Astrocyte of the hippocampus (primary cell): ENCODE data around the gene CFB.
"Not testable (repeated sequence)": the region's sequence is repeated elsewhere in the genome, so short reads cannot be mapped to it uniquely, and the experiment has no call there.

Experiments used
- DNase-seq: peaks from one replicate; pipeline ENCODE4 v3.0.0; 2011; ENCODE audit warnings: low read depth, low spot score

The CFB gene

DNA sequence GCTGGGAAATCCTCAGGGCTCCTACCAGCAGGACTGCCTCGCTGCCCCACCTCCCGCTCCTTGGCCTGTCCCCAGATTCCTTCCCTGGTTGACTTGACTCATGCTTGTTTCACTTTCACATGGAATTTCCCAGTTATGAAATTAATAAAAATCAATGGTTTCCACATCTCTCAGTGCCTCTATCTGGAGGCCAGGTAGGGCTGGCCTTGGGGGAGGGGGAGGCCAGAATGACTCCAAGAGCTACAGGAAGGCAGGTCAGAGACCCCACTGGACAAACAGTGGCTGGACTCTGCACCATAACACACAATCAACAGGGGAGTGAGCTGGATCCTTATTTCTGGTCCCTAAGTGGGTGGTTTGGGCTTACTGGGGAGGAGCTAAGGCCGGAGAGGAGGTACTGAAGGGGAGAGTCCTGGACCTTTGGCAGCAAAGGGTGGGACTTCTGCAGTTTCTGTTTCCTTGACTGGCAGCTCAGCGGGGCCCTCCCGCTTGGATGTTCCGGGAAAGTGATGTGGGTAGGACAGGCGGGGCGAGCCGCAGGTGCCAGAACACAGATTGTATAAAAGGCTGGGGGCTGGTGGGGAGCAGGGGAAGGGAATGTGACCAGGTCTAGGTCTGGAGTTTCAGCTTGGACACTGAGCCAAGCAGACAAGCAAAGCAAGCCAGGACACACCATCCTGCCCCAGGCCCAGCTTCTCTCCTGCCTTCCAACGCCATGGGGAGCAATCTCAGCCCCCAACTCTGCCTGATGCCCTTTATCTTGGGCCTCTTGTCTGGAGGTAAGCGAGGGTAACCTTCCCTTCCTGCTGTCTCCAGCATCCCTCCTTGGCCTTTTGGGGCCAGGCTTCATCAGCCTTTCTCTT lies at the start of gene CFB:
Gene CFB, plus strand, starts transcription at position 589 of the 863 bp plus-strand sequence. Its CDS starts 127 bp downstream, at position 716.
- peak; percentile 72 for DNase-seq

DNA sequence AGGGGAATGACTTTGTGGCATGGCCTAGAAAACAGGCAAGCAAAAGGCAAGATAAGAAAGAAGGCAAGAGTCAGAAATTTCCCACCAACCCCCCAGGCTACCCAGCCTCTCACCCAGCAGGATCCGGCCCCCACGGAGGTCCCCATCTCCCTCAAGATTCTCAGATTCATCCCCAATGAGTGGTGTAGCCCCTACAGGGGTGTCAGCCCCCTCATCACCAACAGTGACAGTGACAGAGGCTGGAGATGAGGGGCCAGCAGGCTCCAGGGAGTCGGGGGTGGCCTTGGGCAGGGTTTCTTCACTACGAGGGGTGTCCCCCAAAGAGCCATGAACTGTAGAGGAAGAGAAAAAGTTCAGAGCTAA lies 49.4 kb upstream of the CFB start:
- DNase-seq = no peak

DNA sequence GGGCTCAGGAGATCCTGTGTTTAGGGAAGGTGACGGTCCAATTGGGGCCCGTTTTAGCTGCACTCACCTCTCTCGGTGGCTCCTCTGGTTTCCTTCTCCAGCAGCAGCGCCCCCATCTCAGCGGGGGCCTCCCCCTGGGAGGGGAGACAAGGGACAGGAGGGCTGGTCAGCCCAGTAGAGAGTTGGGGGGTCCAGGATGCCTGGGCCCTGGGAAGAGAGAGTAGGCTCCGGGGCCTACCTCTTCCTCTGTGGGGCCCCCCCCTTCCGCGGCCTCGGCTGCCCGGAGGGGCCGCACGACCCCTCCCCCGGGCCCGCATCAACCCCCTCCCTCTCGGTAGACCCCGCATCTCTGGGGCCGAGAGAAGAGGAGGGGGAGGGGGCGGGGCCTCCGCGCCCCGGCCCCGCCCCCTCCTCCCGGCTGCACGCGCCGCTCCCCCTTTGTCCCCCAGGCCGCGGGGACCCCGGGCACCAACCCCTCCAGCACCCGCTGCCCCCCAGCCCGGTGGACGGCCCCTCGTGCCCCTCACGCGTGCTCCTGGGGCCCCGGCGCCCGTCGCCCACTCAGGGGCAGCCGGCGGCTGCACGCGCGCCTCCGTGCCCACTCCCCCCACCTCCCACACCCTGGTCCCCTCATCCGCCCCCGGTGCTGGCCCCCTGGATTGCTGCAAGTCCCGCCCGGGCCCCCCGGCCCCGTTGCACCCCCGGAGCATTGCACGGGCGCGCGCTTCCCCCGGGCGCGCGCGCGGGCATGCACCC lies 48.9 kb upstream of the CFB start:
- no peak for DNase-seq

DNA sequence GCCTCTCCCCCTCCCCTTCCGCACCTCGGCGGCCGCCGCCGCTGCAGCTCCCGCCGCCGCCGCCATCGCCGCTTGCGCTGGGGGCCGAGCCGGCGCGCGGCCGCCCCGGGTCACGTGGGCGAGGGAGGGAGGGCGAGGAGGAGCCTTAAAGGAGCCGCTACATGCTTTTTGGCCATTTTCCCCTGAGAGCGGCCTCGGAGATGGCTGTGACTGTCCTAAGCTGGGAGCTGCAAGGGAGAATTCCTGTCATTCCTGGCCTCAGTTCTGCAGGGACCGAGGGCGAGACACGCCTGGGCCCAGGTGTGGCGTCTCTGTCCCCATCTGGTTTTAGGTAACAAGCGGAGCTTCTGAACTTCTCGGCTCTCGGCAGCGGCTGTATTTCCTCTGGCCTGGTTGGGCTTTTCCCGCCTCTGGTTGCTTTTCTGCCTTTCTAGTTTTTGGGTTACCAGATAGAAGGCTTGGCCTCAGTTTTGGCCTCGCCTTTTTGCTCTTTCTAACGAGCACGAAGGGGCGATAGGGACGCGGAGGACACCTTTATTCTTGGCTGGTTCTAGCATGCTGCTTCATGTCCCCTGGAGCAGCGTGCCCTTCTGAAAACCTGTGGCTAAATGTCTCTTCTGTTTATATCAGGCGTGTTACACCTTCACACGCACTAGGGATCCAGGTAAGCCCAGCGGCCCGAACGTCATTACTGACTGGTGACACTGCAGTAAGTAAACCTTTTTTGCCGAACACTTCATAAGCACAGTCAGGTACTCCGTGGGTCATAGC lies 48.1 kb upstream of the CFB start, which contains the start of gene EHMT2:
Gene EHMT2, minus strand, starts transcription at position 87 of the 771 bp plus-strand sequence. Its CDS starts 21 bp downstream, at position 66.
- peak; percentile 96 for DNase-seq

DNA sequence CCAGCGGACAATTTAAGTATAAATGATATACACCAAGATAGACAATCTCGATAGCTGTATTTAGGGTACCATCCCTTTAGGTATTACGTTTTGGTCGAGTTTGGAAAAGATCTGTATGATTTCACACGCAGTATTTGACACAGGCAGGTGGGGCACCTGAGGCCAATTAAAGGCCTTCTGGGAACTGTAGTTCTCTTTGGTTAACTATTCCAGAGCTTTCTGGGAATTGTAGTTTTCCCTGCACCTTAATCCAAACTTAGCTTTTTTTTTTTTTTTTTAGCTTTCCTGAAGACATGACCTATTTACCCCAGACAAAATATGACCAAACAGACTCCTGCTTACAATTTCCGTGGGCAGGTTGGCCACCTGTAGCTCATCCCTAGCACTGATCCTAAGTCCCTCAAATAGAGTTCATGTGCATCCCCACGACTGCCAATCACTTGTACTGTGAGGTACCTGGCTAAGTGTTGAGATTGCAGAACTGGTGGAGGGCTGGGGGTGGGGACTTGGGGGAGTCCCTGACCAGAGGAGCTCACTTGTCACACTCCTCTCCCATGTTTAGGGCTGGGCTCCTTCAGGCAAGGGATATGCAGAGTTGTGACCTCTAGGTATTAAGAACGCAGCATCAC lies 47.4 kb upstream of the CFB start:
- peak; percentile 54 for DNase-seq

DNA sequence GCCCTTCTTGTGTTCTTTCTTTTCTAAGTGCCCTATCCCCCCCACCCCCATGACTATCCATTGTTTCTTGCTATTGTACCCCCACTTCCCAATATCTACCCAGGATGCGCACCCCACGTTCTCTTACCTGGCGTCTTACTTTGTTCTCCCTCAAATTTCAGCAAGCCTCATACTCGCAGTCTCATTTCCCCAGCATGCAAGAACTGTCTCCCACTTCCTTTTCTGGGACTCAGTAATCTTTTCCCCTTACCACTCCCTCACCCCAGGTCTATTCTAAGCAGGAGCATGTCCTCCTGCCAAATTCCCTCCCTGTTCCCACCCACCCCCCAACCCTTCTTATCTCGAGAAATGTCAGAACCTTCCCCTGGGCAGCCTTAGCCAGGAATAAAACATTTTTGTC lies 46.7 kb upstream of the CFB start:
- no peak for DNase-seq

DNA sequence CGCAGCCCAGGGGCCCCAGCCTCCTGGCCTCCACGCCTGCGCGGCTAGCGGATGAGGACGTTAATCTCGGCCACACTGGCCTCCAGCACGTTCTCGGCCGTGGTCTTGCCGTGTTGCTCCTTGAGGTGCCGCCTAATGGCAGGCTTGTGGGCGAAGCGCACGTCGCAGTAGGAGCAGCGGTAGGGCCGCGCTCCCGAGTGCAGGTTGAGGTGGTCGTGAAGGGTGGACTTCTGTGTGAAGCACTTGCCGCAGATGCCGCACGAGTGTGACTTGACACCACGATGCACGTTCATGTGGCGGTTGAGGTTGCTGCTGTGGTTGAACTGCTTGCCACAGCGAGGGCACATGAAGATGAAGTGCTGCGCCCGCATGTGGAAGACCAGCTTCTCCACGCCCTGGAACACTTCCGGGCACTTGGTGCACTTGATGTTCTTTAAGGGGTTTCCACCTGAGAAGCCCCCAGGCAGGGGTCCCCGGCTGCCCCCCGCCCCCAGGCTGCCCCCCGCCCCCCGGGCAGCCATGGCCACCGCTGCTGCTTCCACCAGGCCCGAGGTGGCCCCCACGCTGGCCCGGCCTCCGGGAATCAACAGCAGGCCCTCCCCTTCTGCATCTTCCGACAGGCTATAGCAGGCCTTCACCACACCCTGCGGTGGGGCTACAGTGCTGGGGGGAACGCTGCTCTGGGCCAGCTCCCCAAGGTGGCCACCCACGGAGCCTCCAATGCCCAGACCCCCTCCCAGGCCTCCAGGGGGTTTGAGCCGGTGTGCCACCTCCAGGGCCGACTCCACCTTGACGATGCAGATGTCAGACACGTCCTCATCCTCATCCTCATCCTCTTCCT lies 45.8 kb upstream of the CFB start:
- DNase-seq = no peak

DNA sequence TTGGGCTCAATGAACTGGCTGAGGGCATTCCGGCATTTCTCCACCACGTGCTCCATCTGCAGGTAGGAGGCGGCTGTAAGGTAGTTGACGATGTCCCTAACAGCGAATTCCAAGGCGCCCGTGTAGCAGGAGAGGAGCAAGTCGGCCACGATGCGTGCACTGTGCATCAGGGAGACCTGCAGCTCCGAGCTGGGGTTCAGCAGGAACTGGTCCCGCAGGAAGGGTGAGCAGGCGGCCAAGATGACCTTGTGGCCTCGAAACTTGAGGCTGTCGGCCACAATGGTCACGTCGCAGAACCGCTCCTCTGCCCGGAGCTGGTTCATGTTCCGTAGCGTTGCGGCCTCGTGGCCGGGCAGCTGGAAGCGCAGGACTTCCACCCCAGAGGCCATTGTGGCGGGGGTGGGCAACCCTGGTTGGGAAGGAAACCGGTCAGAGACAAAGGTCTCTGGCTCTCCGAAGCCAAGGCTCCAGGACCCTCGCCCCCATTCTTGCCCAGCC lies 44.9 kb upstream of the CFB start:
- DNase-seq = peak; percentile 11

DNA sequence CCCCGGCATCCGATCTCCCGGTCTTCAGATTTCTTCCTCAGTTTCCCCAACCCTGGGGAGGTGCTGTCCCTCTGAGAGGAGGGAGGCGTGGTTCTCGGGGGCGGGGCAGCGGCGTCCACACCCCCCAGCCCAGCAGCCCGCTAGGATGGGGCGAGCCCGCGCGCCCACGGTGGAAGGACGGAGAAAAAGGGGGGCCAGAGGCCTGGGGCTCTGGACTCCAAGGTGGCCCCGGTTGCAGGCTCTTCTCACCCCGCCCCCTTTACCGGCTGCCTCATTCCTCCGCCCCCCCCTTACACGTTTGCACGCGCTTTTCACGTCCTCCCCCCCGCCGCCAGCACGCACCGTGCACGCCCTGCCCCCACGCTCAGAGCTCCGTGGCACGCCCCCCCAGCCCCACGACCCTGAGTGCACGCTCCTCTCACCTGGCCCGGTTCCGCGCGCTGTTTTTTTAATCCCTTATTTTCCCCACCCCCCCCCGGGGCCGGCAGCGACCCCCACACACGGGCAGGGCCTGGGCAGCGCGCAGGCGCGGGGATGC lies 44.4 kb upstream of the CFB start:
- peak; percentile 59 for DNase-seq

DNA sequence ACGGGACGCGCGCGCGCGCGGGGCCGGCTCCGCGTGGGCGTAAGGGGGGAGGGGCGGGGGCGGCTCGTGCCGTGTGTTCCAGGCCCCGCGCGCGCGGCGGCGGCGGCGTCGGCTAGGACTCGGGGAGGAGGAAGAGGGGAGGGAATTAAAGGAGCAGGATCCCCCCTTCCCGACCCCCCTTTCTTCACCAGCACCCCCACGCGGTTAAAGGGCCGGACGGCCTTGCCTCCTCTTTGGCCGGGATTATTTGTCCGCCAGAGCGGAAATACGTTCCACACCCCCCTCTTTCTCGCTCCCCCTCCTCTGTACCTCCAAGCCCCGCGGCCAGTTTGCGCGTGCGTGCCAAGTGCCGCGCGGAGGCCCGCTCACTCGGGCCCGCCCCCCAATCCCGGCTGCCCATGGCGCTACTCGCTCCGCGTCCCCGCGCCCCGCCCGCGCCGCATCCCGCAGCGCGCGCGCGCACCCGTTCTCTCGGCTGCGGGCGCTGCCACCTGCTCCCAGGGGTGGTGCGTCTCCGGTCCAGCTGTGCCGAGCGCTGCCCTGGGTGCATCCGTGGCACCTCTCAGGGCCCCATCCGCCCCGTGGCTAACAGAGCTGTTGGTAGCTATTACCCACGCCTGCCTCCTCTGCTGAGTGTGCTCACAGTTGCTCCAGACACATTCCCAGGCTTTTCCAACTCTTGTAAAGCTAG lies 43.8 kb upstream of the CFB start, which contains the start of gene ZBTB12:
Gene ZBTB12, minus strand, starts transcription at position 134 of the 691 bp plus-strand sequence. CDS start 781 bp downstream, outside the sequence.
- DNase-seq = peak; percentile 98

DNA sequence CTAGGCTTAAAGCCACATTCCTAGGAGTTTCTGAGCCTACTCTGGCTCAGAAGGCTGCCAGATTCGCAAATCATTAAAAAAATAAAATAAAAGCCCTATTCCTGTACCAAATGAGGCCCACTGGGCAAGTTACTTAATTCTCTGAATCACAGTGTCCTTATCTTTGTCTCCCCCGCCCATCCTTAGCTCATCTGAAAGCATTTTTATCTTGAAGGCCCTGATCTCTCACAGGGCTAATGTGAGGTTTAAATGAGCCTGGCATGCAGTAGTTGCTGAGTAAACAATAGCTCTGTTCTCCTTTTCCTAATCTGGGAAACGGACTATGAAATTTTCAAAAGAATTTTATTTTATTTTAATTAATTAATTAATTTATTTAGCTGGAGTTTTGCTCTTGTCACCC lies 41.9 kb upstream of the CFB start:
- no peak for DNase-seq

DNA sequence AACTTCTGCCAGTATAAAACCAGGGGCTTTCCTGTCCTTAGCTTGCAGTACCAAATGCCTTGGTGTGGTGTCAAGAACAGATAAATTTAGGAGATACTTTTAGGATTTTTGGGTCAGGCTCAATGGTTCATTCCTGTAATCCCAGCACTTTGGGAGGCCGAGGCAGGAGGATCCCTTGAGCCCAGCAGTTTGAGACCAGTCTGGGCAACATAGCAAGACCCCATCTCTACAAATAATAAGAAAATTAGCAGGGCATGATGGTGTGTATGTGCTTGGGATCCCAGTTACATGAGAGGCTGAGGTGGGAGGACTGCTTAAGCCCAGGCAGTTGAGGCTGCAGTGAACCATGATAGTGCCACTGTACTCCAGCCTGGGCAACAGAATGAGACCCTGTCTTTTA lies 40.9 kb upstream of the CFB start:
- no peak for DNase-seq

DNA sequence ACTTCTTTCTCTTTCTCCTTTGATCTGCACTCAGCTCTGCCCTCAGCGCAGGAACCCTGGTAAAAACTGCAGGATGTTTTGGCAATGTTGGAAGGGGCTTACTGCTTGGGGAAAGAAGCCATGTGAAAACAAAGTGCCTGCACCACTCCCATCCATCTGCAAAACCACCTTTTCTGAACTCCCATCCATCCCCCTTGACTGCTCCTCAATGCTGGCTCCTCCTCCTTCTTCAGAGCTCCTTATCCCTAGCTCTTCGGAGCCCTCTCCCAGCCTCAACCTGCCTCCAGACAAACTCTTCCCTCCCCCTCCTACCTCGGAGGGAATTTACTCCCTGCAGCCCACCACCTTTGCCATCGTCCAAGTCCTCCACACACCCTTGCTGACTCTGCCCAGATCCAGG lies 39.8 kb upstream of the CFB start:
- DNase-seq = no peak

DNA sequence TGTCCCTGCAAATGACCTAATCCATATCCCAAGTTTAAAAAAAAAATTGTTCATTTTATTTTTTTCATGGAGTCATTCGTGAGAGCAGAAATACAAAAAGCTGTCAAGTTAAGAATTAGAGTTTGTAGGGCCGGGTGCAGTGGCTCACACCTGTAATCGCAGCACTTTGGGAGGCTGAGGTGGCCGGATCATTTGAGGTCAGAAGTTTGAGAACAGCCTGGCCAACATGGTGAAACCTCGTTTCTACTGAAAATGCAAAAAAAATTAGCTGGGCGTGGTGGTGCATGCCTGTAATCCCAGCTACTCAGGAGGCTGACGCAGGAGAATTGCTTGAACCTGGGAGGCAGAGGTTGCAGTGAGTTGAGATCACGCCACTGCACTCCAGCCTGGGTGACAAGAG lies 39.2 kb upstream of the CFB start:
- not testable (repeated sequence) for DNase-seq

DNA sequence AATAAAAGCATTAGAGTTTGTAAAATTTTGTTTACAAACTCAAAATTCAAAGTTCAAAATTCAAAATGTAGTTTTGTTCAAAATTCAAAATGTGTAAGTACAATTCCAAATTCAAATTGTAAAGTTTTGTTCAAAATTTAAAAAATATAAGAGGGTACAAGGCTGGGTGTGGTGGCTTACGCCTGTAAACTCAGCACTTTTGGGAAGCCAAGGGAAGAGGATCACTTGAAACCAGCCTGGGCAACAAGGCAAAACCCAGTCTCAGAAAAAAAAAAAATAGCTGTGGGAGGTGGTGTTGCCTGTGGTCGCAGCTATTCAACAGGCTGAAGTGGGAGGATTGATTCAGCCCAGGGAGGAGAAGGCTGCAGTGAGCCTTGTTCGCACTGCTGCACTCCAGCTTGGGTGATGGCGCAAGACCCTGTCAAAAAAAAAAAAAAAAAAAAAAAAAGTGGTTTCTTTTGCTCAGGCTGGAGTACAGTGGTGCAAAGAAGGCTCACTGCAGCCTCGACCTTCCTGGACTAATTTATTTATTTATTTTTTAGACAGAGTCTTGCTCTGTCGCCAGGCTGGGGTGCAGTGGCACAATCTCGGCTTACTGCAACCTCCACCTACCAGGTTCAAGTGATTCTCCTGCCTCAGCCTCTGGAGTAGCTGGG lies 38.6 kb upstream of the CFB start:
- peak; percentile 55 for DNase-seq

DNA sequence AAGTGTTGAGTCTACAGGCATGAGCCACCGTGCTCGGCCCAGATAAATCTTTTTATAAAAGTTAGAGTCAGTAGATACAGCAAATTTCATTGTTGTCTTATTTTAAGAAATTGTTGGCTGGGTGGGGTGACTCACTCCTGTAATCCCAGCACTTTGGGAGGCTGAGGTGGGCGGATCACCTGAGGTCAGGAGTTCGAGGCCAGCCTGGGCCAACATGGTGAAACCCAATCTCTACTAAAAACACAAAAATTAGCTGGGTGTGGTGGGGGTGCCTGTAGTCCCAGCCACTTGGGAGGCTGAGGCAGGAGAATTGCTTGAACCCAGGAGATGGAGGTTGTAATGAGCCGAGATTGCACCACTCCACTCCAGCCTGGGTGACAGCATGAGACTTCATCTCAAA lies 37.6 kb upstream of the CFB start:
- DNase-seq = not testable (repeated sequence)

DNA sequence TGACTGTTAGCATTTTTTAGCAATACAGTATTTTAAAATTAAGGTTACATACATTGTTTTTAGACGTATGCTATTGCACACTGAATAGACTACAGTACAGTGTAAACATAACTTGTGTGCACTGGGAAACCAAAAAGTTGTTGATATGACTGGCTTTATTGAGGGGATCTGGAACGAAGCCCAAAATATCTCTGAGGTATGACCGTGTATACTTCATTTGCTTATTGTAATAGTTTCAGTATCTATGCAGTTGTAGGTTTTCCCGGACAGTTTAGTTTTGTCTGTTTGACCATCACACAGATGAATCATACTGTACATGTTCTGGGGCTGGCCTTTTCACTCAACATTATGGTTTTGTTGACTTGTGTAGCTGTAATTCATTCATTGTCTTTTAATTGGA lies 37.1 kb upstream of the CFB start:
- DNase-seq = no peak

DNA sequence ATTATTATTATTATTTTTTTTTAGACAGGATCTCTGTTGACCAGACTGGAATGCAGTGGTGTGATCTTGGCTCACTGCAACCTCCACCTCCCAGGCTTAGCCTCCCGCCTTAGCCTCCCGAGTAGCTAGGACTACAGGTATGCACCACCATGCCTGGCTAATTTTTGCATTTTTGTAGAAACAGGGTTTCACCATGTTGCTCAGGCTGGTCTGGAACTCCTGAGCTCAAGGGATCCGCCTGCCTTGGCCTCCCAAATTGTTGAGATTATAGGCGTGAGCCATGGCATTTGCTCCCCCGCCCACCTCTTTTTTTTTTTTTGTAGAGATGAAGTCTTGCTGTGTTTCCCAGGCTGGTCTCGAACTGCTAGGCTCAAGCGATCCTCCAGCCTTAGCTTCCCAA lies 36.6 kb upstream of the CFB start:
- not testable (repeated sequence) for DNase-seq
